HepG2 (cell line): ENCODE measurements around the gene POLR3GL. TPM values are rescaled to one million over a fixed set of nuclear protein-coding genes. Genes with fewer than 3 reads are reported as not detected.
A peak's percentile ranks its signal among the peaks of the same experiment; 100 is the strongest.

ENCODE experiments used
- ATF1 ChIP-seq: IDR thresholded peaks from 2 replicates; pipeline ENCODE4 v1.6.1; 2016; ENCODE audit warnings: mild to moderate bottlenecking, control low read depth
- ATF7-NPFF ChIP-seq: sonication (generic); formaldehyde crosslinking; IDR thresholded peaks from 2 replicates; pipeline ENCODE4 v1.8.1; 2023; ENCODE audit warnings: mild to moderate bottlenecking, low read depth, missing genetic modification reagents, moderate library complexity
- BRF2 ChIP-seq: sonication (generic); formaldehyde crosslinking; IDR thresholded peaks from 2 replicates; pipeline ENCODE4 v1.8.1; 2022; ENCODE audit warnings: mild to moderate bottlenecking, missing genetic modification reagents
- CREM ChIP-seq, 2 experiments: sonication (generic) in 1 of 2; formaldehyde crosslinking in 1 of 2; IDR thresholded peaks; 2 replicates each; pipeline versions ENCODE4 v1.4.0 to v1.6.1; 2016 to 2020; ENCODE audit warnings: antibody characterized with exemption in 1 of 2, mild to moderate bottlenecking in 1 of 2, missing genetic modification reagents in 1 of 2
- HDAC2 ChIP-seq: sonication (generic); formaldehyde crosslinking; IDR thresholded peaks from 2 replicates; pipeline ENCODE4 v1.4.0; 2020; ENCODE audit warnings: missing genetic modification reagents
- HDAC6 ChIP-seq: fragments of 200-600 bp; sonication (generic); IDR thresholded peaks from 2 replicates; pipeline ENCODE4 v1.7.0; 2017; ENCODE audit warnings: mild to moderate bottlenecking, antibody characterized with exemption, low read length, low read depth
- HIVEP1 ChIP-seq: sonication (generic); formaldehyde crosslinking; IDR thresholded peaks from 2 replicates; pipeline ENCODE4 v1.4.0; 2020; ENCODE audit warnings: mild to moderate bottlenecking, missing genetic modification reagents
- KAT7 ChIP-seq: IDR thresholded peaks from 2 replicates; pipeline ENCODE4 v1.6.1; 2018; ENCODE audit warnings: borderline replicate concordance, missing compliant biosample characterization
- MTF1 ChIP-seq: sonication (generic); formaldehyde crosslinking; IDR thresholded peaks from 2 replicates; pipeline ENCODE4 v1.5.0; 2020; ENCODE audit warnings: missing genetic modification reagents
- MXD3 ChIP-seq: IDR thresholded peaks from 2 replicates; pipeline ENCODE4 v1.6.1; 2016; ENCODE audit warnings: mild to moderate bottlenecking, missing biosample characterization, missing genetic modification reagents
- PAWR ChIP-seq: sonication (generic); formaldehyde crosslinking; IDR thresholded peaks from 2 replicates; pipeline ENCODE4 v1.4.0; 2020; ENCODE audit warnings: missing genetic modification reagents, mild to moderate bottlenecking, borderline replicate concordance
- PHB2 ChIP-seq: fragments of 450-650 bp; IDR thresholded peaks from 2 replicates; pipeline ENCODE4 v1.6.1; 2018; ENCODE audit not compliant: partially characterized antibody
- RARA ChIP-seq: IDR thresholded peaks from 2 replicates; pipeline ENCODE4 v1.6.1; 2016; ENCODE audit warnings: missing genetic modification reagents, missing compliant biosample characterization
- SP2 ChIP-seq: sonication (generic); formaldehyde crosslinking; IDR thresholded peaks from 2 replicates; pipeline ENCODE4 v1.5.1; 2020; ENCODE audit warnings: mild to moderate bottlenecking, missing genetic modification reagents
- TGIF2 ChIP-seq: IDR thresholded peaks from 2 replicates; pipeline ENCODE4 v1.6.1; 2016; ENCODE audit warnings: control low read depth, missing compliant biosample characterization
- USF2 ChIP-seq, 2 experiments: sonication (generic) in 1 of 2; formaldehyde crosslinking in 1 of 2; IDR thresholded peaks; 2 replicates each; pipeline versions ENCODE4 v1.5.1 to v1.6.1; 2011 to 2020; ENCODE audit warnings: borderline replicate concordance in 1 of 2, low read depth in 1 of 2, low read length in 1 of 2, mild to moderate bottlenecking in 1 of 2, missing genetic modification reagents in 1 of 2, moderate library complexity in 1 of 2
- ZFAT ChIP-seq: sonication (generic); formaldehyde crosslinking; conservative IDR thresholded peaks from 2 replicates; pipeline ENCODE4 v1.8.1; 2023; ENCODE audit warnings: missing genetic modification reagents, inconsistent platforms
- ZNF10 ChIP-seq: sonication (generic); formaldehyde crosslinking; IDR thresholded peaks from 2 replicates; pipeline ENCODE4 v1.4.0; 2020; ENCODE audit warnings: mild to moderate bottlenecking, low read depth, missing genetic modification reagents, borderline replicate concordance
- ZNF432 ChIP-seq: sonication (generic); formaldehyde crosslinking; IDR thresholded peaks from 2 replicates; pipeline ENCODE4 v1.5.0; 2020; ENCODE audit warnings: missing genetic modification reagents, mild to moderate bottlenecking, borderline replicate concordance
- ZNF557 ChIP-seq: sonication (generic); formaldehyde crosslinking; IDR thresholded peaks from 2 replicates; pipeline ENCODE4 v1.4.0; 2020; ENCODE audit warnings: missing genetic modification reagents
- ZNF652 ChIP-seq: IDR thresholded peaks from 2 replicates; pipeline ENCODE4 v1.6.1; 2016; ENCODE audit warnings: low read depth, borderline replicate concordance
- ZNF672 ChIP-seq: sonication (generic); formaldehyde crosslinking; IDR thresholded peaks from 2 replicates; pipeline ENCODE4 v1.8.1; 2022; ENCODE audit warnings: missing genetic modification reagents
- ZNF720 ChIP-seq: sonication (generic); formaldehyde crosslinking; IDR thresholded peaks from 2 replicates; pipeline ENCODE4 v1.4.0; 2020; ENCODE audit warnings: missing genetic modification reagents
- ZNF788 ChIP-seq: sonication (generic); formaldehyde crosslinking; IDR thresholded peaks from 2 replicates; pipeline ENCODE4 v1.5.0; 2020; ENCODE audit warnings: mild to moderate bottlenecking, missing genetic modification reagents, borderline replicate concordance
- ZSCAN5A ChIP-seq: sonication (generic); formaldehyde crosslinking; IDR thresholded peaks from 2 replicates; pipeline ENCODE4 v1.8.0; 2022; ENCODE audit warnings: mild to moderate bottlenecking, missing genetic modification reagents, borderline replicate concordance
- polyA plus RNA-seq, 8 experiments: library from polyadenylated mRNA; depleted of rRNA in 3 of 8; stranded (reverse) in 7 of 8; unstranded in 1 of 8; fragments of >200 nt; fragmentation: Illumina TruSeq in 4 of 8; extraction: Trizol in 4 of 8; gene quantifications; 2 replicates each; pipeline versions ENCODE4 v1.2.1 to v1.2.3, GENCODE V29; 2011 to 2016; ENCODE audit warnings: low read depth in 4 of 8, missing spikeins in 1 of 8, mixed read lengths in 1 of 8; ENCODE audit not compliant: insufficient read depth in 1 of 8
- total RNA-seq, 5 experiments: library from RNA; depleted of rRNA; stranded (reverse); fragments of >200 nt; fragmentation: Illumina TruSeq; extraction: Trizol; gene quantifications; 2 replicates each; pipeline ENCODE4 v1.2.3, GENCODE V29; 2016; ENCODE audit warnings: low read depth in 1 of 5

POLR3GL gene
- total and polyA plus RNA-seq, 2 of the 13 experiments (the other 11 are each of a cell fraction or from before 2014, with no cell fraction given) = 11.5 to 12.4 TPM

DNA sequence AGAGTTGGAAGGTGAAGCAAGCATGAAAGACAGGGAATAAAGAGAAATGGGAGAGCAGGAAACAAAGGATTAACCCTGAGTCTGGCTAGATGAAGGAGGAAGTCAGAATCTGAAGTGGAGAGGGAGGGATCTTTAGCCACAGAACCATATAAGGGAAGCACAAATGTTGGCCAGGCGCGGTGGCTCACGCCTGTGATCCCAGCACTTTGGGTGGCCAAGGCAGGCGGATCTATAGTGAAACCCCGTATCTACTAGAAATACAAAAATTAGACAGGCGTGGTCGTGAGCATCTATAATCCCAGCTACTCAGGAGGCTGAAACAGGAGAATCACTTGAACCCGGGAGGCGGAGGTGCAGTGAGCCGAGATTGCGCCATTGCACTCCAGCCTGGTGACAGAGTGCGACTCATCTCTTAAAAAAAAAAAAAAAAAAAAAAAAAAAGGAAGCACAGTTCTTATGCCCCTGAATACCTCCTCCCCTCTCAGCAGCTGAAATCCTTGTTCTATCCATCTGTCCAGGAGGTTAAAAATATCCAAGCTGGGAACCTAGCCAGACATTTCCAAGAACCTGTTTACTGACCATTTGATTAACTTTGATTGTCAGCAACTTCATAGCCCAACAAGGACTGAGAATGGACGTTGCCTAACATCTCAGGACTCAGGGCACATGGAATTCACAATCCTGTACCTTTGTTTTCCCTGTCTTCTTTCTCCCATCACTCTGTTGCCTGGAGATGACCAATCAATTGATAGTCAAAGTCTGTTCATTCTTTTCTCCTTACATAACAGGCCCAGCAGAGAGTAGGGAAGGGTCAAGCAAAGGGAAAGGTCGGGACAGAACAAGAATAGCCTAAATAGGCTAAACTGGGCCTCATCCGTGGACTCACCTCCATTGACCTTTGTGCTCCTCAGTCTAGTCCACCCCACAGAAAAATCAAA, 21.3 kb downstream of the POLR3GL start (continued):
- TF ChIP-seq TGIF2 (0 out of 2 replicates have a peak, but pooled peaks have one; percentile 34), KAT7 (CRISPR knock-in tag) (no peak), ZNF432 (CRISPR knock-in tag) (no peak), HIVEP1 (CRISPR knock-in tag) (no peak), PAWR (CRISPR knock-in tag) (no peak), CREM (IDR thresholded peaks at IDR 0.05) (peak; percentile 23; the same call in 1 of the 2 replicates), CREM (CRISPR knock-in tag; IDR thresholded peaks at IDR 0.05) (no peak), RARA (CRISPR knock-in tag) (peak; percentile 87), HDAC6 (no peak), MTF1 (CRISPR knock-in tag) (no peak), ZFAT (CRISPR knock-in tag) (no peak), ZNF788 (CRISPR knock-in tag) (no peak), HDAC2 (0 out of 2 replicates have a peak, but pooled peaks have one; percentile 33), ATF1 (CRISPR knock-in tag) (0 out of 2 replicates have a peak, but pooled peaks have one; percentile 14), PHB2 (no peak), USF2 (IDR thresholded peaks at IDR 0.05; ENCODE audit: low read depth, low read length) (no peak), USF2 (CRISPR knock-in tag; IDR thresholded peaks at IDR 0.05; ENCODE audit: borderline replicate concordance) (no peak), ZNF652 (CRISPR knock-in tag) (no peak), SP2 (CRISPR knock-in tag) (no peak), ZNF720 (CRISPR knock-in tag) (no peak), ZNF557 (CRISPR knock-in tag) (no peak), ATF7-NPFF (CRISPR knock-in tag) (no peak), MXD3 (CRISPR knock-in tag) (no peak), ZSCAN5A (CRISPR knock-in tag) (no peak), BRF2 (CRISPR knock-in tag) (no peak), ZNF10 (CRISPR knock-in tag) (no peak), ZNF672 (no peak)
